Activated CD4-positive, CD25-positive, alpha-beta regulatory T cell treated with anti-CD3 and anti-CD28 coated beads, Interleukin-2, amount 50 U/mL, for 24 hours (primary cell): Measurements from ENCODE around the gene C12orf50.
"Not testable (repeated sequence)": the region's sequence is repeated elsewhere in the genome, so short reads cannot be mapped to it uniquely, and the experiment has no call there.

Source experiments
- ATAC-seq, 2 donors: fragments of 150-1000 bp; cut with Tn5 transposase; one replicate each; pipeline ENCODE4 v1.10.0; 2021; ENCODE audit warnings: mild to moderate bottlenecking in 1 of 2, moderate library complexity in 1 of 2

The C12orf50 gene

DNA sequence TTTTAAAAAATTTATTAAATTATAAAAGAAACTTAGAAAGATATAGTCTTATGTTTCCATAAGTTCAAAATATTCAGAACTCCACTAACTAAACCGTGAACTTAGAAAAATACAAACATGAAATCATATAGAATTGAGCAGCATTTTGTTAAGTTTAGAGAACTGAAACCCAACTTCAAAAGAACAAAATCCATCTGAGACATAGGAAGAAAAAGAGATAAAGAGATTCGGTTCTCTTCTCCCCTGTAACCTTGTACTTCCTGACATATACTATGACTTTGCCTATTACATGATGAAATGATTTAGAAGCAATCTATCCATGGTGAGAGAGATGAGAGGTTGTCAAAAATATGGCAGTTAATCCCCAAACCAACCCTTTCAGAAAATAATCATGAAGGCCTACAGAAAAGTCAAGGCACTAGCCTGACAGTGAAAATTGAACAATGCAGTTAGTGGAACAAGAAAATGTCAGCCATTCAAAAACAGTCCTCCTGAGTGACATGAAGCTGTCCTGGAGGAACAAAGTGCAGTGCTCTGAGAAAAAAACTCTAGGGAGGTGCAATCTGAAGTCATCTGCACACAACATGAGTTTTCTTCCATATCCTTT is 44.0 kb downstream of the C12orf50 start:
- no peak for ATAC-seq

GRCh38 chr12:87982208-87982607 is 47.0 kb downstream of the C12orf50 start:
- no peak for ATAC-seq

- no peak for ATAC-seq
These were observed 47.7 kb downstream of the C12orf50 start for GRCh38 chr12:87981495-87981894.

- no peak for ATAC-seq
These were observed 53.3 kb downstream of the C12orf50 start for GRCh38 chr12:87975879-87976278.

DNA sequence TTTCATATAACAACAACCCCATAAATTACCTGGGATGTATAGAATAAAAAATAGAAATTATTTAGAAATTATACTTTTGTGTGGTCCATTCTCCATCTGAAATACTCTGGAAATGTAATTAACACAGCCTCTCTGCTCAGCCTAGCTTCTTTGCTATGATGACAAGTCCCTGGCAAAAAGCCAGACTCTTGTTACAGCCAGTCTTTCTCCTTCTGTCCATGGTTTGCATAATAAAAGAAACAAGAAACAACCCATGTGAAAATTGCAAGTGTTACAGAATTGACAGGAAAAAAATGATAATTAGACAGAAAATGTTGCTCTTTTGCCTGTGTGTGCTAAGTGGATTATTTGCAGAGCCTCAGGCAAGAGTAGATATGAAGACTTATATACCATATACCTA is 61.3 kb downstream of the C12orf50 start:
- no peak for ATAC-seq

- ATAC-seq: no peak
These were observed 68.6 kb downstream of the C12orf50 start for GRCh38 chr12:87960566-87960965.

DNA sequence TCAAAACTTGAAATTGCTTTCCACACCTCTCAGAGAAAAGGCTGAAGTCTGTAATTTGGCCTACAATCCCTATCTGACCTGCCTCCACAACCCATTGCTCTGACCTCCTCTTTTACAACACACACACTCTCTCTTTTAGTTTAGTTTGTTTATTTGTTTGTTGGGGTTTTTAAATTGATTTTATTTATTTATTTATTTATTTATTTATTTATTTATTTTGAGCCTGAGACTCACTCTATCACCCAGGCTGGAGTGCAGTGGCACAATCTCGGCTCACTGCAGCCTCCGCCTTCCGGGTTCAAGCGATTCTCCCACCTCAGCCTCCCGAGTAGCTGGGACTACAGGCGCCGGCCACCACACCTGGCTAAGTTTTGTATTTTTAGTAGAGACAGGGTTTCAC is 75.2 kb downstream of the C12orf50 start:
- ATAC-seq: not testable (repeated sequence)

DNA sequence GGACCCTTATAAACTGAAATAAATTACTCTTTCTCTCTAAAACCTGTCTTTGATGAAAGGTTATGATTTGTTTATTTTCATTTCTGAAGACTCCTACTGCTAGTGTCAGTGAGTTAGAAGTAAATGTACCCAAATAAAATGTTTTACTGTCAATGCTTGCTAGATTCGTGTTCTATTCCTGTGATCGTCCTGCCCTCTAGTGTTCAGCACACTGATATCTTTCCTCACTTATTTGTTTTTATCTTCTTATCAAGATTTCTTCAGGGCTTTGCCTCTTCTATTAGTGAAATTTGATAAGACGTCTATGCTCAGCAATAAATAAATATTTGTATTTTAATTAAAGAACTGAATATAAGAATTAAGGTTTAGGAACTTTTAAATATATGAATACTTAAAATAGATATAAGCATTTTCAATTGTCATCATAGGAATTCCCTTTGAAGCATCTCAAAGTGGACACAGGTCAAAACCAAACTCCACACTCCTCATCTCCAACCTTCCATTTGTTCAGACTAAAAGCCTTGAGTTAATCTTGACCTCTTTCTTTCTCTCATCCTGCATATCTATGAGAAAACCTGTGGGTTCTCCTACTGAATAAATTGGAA is 75.8 kb downstream of the C12orf50 start:
- no peak for ATAC-seq

GRCh38 chr12:87952850-87953249 is 76.4 kb downstream of the C12orf50 start:
- ATAC-seq: no peak

GRCh38 chr12:87952223-87952622 is 77.0 kb downstream of the C12orf50 start:
- ATAC-seq: no peak

DNA sequence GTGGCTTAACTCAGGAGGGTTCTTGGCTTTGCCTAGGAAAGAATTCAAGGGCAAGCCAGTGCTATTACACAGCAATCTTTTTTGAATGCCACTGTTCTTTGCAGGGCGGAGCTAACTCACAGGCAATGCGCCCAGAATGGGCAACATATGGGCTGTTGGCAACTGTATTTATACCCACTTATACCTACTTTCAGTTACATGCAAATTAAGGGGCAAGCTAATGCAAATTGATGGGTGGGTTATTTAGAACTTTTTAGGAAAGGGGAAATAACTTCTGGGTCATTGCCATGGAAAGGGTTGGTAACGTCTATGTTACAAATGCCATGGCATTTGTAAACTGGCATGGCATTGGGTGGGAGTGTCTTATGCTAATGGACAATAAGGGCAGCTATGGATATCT is 85.4 kb downstream of the C12orf50 start:
- no peak for ATAC-seq

DNA sequence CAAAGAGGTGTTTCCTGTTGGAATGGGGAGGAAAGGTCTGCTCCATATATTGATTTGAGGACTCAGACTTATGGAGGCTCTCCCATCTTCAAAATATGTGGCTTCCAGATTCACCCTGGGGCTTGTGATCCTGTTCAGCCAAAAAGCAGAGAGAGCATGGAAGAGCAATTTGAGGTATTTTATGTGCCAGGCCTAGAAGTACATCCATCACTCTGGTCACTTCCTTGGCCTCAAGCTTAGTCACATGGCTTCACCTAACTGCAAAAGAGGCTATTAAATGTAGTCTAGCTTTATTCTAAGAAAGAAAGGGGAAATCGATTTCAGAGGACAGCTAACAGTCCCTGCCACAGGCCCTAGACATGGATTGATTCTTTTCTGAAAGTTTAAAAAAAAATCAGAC is 86.2 kb downstream of the C12orf50 start:
- no peak for ATAC-seq

DNA sequence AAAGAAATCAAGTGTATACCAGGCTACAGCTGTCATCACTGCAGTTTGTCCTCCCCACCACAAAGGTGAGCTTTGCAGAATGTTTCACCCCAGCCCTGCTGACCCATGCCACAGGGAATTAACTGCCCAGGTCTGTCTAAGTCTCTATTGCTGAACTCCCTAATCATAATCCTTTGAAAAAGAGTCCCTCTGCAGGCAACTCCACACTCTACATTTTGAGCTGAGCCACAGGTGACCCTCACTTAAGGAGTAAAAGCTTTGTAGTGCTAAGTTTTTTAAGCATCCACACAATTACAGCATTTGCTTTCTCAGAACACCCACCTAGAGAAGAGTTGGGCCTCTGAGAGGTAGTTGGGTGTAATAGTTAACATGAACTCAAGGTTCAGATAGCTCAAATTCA is 90.0 kb downstream of the C12orf50 start:
- ATAC-seq: no peak

GRCh38 chr12:87935216-87935615 is 94.0 kb downstream of the C12orf50 start:
- ATAC-seq: no peak

DNA sequence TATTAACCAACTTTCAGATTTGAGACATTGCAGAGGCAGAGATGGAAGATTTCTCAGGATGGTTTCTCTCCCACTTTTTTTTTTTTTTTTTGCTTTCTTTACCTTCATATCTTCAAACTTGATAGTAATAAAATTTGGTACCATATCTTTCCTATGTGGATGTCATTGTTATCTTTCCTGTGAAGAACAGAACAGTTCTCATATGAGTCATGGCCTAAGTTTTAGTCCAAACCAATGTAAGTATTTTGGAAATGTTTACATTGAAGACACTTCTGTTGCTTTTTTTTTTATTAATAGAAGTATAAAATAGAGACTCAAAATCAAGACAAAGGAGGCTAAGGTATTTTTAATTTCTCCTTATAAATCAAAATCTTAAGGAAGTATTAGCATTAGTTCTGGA is 95.2 kb downstream of the C12orf50 start:
- ATAC-seq: no peak

DNA sequence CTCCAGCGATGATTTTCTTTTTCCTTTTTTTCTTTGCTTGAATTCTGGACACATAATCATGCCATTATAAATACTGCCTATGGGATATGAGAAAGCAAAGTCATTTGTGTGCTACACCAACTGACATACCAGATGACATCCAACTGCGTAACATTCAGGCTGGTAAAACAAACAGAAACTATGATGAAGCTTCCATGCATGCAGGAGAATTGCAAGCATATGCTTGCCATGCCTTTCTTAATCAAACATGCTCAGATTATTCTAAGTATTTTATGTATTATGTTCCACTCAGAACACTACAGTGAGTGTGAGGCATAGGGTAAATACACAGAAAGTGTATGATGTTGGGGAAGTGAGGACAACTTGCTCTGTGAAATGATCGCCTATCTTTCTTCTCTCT is 97.4 kb downstream of the C12orf50 start:
- no peak for ATAC-seq

DNA sequence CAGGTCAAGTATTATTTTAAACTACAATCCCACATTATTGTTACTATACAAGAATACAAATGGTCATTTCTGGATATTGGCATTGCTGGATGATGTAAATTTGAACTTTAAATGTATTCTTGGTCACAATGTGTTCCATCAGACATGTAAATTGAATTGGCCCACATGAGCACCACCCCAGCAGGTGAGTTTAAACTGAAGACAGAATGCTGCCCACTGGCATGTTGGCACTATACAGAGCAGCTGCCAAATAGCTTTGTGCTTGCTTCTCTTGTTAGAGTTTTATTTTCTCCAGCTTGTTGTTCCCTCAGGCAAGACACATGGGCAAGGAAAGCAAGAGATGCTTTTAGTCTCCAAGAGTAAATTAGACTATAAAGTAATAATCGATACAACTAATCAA is 98.6 kb downstream of the C12orf50 start:
- no peak for ATAC-seq
